Stimulated activated CD4-positive, alpha-beta T cell treated with anti-CD3 and anti-CD28 coated beads, Interleukin-4, amount 100 ng/mL, for 24 hours (primary cell): ENCODE data around the gene CARD19.
A peak's percentile ranks its signal among the peaks of the same experiment; 100 is the strongest.

Experiments
- DNase-seq: peaks from one replicate; pipeline ENCODE4 v3.0.0-alpha.2; 2020

The CARD19 gene

DNA sequence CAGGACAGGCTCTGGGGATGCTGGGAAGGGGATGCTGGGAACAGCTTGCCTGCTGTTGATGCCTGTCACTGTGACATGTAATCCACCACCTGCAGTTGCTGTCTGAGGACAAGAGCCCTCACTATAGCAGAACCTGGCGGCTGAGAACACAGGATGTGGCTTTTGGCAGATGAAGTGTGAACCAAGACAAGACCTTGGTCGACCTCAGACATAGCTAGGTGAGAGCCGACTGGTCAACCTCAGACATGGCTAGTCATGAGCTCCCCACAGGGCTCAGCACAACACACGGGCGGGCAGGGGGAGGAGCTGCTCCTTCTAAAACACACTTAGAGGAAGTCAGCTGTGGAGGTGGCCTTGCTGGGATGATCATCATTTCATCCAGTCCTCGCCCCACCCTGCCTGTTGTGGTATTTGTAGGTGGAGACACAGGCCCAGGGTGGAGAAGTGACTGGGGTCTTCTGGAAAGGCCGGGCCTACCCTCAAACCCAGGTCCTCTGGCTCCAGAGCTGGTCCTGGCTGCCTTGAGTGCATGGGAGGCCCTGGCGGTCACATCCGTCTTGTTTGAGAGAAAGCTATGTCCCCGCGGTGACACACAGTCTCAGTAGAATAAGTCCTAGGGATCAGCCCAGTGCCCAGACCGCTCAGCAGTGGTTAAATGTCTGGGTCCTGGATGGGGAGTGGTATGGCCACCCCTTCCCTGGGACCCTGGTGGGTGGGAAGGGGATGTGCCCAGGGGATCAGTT is 31.5 kb upstream of the CARD19 start:
- DNase-seq = peak; percentile 88

DNA sequence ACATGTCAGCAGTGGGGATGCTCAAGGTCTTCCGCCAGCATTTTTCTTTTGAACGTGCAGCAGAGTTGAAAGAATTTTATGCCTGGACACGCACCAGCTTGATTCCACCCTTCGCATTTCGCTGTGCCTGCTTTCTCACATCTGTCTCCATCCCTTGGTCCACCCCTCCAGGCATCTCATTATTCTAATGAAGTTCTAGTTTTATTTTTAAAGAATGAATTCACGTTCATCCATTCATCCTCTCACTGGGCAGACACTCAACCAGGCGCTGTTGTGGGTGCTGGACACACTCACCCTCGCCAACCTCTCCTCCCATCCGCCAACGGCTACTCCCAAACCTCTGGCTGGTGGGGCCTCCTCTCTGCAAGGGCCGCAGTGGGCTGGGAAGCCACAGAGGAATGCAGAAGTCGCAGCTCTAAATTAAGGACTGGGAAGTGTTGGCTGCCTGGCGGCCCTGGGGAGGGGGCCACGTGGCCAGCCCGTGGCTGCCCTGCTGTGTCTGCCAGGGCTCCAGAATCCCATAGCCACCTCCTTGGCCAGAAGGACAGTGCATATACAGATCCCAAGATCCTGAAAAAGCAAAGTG is 30.8 kb upstream of the CARD19 start:
- DNase-seq = no peak

DNA sequence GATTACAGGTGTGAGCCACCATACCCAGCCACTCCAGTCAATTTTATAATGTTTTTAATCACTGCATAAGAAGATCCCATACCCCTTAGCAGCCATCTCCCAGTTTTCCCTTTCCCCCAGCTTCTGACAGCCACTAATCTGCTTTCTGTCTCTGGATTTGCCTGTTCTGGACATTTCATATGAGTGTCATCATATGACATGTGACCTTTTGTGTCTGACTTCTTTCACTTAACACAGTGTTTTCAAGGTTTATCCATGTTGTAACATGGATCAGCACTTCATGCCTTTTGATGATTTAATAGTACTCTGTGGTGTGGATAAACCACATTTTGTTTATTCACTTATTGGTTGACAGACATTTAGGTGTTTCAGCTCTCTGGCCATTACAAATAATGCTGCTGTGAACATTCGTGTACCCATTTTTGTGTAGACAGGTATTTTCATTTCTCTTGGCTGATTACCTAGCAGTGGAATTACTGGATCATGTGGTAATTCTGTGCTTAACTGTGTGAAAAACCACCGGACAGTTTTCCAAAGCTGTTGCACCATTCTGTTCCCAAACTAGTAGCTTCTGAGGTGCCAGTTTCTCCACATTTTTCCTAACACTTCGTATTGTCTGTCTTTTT is 28.9 kb upstream of the CARD19 start:
- DNase-seq = no peak

DNA sequence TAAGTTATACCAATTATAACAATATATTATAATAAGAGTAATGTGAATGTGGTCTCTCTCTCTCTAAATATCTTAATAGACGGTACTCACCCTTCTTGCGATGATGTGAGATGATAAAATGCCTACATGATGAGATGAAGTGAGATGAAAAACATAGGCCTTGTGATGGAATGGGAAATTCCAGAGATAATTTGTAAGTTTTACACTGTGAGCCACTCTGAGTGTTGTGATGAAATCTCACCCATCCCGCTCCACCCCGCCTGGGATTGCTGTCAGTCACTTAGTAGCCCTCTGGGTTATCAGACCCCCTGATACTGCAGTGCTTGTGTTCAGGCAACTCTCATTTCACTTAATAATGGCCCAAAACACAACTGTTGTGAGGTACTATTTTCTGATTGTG is 27.1 kb upstream of the CARD19 start:
- no peak for DNase-seq

DNA sequence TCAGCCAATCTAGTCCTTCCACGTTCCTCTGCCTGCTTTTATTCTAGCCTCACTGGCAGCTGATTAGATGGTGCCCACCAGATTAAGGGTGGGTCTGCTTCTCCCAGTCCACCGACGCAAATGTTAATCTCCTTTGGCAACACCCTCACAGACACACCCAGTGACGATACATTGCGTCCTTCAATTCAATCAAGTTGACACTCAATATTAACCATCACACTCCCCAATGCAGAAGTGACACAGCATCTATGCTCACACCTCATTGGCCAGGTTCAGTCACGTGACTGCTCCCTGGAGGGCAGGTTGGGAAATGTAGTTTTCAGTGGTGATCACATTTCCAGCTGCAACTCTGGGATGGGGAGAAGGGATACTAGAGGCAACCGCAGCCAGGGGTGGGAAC is 24.6 kb upstream of the CARD19 start:
- no peak for DNase-seq

DNA sequence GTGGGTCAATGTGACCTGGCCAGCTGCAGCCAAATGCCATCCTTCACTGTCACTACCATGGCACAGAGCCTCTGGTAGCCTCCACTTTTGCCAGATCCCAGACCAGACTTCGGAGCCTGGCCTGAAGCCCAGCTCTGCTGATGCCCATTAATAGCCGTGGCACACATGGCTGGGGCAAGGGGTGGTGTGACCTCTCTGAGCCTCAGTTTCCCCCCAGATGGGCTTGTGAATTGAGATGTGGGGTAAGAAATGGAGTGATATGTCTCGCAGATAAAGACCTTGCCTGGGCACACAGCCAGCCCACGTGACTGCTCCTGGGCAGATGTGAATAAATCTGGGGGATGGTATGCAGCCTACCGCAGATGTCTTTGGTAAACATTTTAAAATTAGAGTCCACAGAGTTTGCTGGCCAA is 23.6 kb upstream of the CARD19 start:
- DNase-seq = no peak

DNA sequence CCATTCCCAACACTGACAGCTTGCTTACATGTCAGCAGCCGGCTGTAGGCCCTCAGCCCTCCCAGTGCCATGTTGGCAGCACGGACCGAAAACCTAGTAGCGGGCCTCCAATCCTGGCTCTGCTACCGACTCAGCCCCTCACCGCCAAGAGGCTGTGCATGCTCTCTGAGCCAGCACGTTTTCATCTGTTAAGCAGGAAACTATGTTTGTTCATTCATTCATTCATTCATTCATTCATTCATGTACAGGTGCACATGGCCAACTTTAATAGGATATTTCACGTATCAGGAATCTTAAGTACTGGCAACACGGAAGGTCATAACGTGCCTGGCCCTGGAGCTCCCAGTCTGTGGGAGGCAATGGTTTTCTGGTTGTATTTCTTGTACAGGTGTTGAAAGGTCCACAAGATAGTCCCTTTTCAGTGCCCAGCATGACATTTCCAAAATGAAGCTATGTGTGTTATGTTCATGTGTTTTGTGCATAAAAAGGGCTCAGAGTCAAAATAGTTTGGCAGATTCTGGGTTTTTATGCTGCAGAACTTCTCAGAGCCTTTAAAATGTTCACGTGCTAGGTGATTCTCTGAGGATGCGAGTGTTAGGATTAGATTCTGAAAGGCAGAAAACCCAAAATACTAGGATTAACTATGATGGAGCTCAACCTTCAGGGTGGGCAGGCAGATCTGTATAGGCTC is 19.8 kb upstream of the CARD19 start:
- DNase-seq = no peak

DNA sequence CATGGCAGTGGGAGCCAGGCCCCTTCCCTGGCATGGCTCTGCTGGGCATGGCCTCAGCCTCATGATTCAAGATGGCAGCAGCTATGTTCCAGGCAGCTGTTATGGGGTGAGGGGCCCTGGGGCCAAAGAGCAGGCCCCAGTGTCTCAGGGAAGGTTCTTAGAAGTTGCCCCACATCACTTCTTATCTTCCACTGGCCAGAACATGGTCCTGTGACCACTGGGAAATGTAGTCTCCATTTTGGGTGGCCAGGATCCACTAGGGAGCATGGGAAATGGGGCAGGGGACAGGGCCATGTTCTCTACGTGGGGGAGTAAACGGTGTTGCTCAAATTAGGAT is 19.3 kb upstream of the CARD19 start:
- DNase-seq = no peak

DNA sequence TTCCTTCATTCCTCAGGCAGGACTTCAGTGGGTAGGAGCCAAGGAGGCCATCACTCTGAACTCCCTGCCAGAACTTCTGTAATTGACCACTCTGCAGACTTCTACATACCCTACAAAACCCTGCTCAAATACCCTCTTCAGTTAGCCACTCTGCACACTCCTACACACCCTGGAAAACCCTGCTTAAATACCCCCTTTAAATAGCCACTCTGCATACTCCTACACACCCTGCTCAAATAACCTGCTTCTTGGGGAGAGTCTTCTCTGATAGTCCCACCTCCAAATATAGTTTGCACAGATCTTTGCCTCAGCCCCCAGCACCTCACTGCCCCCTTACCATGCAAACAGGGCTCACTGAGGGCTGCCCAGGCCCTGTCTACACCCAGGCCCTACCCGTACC is 18.6 kb upstream of the CARD19 start:
- no peak for DNase-seq

DNA sequence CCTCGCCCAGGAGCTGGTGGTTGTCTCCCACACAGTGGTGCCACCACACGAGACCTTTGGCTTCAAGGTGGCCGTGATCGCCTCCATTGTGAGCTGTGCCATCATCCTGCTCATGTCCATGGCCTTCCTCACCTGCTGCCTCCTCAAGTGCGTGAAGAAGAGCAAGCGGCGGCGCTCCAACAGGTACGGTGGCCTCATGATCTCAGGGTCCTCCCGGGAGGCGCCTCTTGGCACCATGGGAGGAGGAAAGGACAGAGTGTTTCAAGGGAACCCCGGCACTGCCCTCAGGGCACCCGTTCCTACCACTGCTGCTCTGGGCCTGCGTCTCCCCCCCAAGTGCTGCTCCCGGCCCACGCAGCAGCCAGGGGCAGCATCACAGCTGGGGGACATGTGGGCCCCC is 18.2 kb upstream of the CARD19 start:
- DNase-seq = no peak

DNA sequence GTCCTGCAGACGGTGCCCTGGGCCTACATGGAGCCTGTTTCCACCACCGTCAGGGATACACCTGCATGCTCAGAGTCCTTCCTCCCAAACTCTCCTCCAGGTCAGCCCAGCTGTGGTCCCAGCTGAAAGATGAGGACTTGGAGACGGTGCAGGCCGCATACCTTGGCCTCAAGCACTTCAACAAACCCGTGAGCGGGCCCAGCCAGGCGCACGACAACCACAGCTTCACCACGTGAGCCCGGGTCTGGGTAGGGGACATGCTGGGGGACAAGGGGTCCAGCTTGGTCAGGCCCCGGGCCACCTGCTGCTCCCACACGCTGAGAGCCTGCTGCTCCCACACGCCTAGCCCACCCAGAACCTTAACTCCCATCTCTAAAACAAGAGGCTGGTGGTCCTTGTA is 16.6 kb upstream of the CARD19 start:
- DNase-seq = no peak

DNA sequence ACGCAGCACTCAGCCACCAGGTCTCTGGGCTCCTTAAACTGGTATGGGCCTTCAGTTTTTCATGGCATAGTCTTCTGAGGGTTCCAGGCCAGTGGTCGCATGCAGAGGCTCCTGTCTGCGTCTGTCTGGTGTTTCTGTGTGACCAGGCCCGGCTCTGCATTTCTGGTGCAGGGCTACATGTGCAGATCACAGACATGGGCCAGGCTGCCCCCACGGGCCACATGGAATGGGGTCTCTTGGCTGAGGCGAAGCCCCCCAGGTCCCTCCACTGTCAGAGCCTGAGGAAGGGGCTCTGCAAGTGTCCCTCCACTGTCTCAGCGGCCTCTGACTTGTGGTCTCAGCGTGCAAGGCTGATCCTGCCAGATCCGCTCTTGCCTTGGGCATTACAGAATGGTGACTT is 15.6 kb upstream of the CARD19 start:
- no peak for DNase-seq

DNA sequence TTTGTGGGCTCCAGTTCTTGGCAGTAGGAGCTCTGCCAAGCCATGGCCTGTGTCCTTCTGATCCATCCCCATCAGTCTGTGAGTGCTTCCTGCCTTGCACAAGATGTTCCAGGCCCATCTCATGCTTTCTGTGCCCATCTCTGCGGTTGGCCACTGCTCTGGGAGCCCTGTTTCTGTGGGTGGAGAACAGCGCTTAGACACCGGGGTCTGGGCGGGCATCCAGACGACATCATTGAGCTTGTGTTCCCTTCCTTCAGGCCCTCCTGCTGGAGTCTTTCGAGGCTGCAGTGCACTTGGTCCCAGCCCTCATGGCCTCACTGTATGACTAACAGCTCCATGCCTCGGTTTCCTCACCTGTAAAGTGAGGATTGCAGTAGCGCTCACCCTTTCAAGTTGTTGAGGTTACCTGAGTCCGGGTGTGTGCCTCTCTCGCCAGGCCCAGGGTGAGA is 14.9 kb upstream of the CARD19 start:
- no peak for DNase-seq

DNA sequence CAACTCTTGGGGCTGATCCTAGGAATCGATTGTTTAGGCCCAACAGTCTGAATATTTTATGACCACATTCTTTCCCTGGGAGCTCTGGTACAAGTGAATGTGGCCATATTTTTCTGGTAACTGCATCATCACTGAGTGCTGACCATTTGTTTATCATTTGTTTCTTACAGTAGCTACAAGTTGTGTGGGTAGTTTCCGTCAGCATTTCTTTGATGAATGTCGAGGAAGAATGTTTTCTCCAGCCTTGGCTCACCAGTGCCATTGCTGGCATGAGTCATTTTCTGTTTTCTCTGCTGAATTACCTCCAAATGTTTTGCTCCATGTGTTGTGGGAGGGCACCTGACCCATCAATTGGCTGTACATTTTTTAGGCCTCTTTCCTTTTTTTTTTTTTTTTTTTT is 14.1 kb upstream of the CARD19 start:
- peak; percentile 3 for DNase-seq

DNA sequence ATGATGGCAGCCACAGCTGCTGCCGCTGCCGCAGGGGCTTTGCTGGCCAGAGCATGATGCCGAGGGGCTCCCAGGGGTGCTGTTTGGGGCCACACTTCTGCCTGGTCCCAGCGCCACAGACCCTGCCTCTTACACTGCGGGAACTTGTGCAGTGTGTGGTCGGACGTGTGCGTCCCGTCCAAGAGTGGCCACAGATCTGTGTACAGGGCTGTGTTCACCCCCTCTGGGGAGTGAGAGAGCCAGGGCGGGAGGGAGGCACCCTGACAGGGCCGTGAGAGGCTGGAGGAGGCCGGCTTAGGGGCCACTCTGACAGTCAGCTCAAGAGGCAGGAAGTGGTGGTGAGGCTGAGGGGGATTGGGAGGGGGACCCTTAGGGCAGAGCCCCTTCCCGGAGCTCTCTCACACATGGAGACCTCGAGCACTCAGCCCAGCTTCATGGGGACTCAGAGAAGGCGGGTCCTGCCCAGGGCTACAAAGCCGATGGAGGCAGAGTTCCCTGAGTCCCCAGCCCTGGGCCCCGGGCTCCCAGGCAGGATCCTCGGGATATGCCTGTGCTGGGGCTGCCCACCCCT is 13.1 kb upstream of the CARD19 start:
- DNase-seq = no peak

DNA sequence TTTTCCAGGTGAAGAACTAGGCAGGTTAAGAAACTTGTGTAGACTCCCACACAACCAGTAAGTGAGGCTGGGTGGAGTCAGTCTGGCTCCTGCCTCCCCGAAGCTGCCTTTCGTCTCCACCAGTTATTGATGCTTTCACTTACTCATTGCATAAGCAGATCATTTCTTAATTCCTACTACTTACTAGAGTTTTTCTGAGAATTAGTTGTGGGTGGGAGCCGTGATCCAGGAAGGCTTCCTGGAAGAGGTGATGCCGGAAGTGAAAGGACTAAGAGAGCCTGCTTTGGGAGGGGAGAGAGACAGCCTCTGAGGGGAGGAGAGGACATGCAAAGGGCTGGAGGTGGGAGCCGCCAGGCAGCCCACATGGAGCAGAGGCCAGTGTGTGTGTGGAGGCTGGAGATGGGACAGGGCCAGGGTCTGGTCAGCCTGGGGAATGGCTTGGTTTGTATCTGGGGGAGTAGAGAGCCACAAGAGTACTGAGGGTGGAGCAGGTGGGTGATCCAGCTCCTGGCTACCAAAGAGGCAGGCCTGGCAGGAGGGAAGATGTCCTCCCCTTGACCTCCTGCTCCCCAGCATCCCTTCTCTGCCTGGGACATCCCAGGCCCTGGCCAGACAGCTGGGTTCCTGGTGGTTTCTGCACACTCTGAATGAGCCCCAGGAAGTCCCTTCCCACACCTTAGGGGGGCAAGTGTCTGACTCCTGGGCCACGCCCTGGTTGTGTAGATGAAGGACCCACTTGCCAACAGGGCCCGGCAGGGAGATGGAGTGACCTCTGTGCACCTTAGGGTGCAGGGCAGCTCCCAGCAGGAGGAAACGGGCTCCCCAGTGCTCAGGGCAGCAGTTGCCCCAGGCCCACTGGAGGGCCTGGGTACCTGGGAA is 12.2 kb upstream of the CARD19 start:
- peak; percentile 57 for DNase-seq

DNA sequence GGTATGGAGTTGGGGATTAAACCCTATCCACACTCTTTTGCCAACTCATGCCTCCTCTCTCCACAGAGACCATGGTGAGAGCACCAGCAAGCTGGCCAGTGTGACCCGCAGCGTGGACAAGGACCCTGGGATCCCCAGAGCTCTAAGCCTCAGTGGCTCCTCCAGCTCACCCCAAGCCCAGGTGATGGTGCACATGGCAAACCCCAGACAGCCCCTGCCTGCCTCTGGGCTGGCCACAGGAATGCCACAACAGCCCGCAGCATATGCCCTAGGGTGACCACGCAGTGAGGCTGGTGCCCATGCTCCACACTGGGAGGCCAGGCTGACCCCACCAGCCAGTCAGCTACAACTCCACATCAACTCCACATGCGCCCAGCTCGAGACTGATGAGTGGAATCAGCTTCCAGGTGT is 11.5 kb upstream of the CARD19 start:
- no peak for DNase-seq

DNA sequence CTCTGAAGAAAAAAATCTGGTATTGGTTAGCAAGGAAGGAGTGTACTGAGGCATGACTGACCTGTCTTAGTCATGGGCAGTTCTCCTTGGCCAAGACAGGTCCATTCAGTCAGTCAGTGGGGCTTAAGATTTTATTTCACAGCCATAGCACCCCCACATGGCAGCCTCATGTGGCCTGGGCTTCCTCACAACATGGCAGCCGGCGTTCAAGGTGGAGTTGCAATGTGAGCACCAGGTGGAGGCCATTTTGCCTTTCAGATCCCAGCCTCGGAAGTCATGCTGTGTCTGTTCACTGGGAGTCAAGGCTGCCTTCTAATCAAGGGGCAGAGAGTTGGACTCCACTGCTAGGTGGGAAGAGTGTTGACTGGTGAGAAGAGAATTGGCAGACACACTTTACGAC is 10.3 kb upstream of the CARD19 start:
- DNase-seq = no peak

DNA sequence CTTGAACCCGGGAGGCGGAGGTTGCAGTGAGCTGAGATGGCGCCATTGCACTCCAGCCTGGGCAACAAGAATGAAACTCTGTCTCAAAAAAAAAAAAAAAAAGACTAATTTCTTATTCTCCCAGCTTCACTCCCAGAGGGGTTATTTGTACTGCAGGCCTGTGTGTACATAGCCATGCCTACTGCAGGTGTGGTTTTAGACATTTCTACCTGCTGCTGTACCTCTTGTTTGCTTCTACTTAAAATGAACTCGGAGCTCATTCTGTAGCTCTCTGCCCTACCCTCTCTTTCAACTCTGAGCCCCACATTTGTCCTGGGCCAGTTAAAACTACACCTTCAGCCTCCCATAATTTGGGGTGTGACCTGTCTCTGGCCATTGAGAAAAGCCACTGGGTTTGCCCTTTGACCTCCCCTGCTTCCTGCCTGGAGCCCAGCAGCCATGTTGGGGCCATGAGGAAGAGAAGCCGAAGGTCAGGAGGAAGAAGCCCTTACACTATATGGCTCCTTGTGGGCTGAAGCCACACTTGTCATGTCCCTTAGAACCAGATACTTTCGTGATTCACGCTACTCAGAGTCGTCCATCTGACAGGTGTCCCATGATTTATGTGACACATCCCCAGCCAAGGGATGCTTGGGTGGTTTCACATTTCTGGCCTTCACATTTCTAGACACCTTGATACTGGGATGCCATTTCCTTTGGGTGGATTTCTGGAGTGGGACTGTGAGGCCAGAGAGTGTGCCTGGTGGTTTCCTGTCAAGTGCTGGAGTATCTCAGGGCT is 9.4 kb upstream of the CARD19 start:
- no peak for DNase-seq

DNA sequence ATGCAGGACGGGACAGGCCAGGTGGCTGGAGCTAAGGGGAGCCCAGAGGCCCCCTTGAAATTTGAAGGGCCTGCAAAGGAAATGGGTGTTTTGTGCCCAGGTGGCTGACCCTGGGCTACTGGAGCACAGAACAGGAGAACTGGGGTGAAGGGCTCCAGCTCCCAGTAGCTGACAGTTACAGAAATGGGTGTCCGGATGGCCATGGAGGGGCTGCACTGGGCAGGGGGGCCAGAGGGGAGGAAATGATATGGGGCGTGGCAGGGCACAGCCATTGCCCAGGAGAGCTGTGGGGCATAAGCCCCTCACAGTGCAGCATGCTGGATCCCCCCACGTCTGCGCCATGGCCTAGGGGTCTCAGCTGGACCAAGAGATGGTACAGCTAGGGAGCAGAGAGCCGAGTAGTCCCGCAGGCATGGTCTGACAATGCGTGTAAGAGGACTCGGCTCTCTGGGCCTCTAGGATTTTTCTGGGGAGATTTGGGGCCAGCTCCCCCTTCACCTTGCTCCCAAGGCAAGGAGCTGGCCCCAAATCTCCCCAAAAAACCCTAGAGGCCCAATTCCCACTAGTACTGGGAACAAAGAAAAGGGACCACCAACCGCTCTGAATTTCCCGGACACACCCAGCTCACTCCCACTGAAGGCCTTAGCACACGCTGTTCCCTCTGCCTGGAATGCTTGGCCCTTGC is 7.9 kb upstream of the CARD19 start:
- no peak for DNase-seq

DNA sequence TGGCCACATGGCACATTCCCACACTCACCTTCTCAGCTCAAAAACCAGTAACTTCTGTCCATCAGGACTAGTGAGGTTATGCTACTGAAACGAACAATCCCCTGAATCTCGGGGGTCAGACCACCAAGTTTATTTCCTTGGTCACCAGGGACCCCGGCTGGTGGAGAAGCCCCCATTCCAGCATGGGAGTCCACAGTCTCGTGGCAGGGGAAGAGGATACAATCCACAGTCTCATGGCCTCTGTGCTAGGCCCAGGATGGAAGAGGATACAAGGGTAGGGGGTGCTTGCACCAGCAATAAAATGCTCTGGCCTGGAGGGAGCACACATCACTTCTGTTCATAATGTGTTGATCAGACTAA is 7.4 kb upstream of the CARD19 start:
- no peak for DNase-seq
